NCI-H1092 (cell line): ENCODE results near the gene CTDSP2.
A peak's percentile ranks its signal among the peaks of the same experiment; 100 is the strongest.
"Not testable (repeated sequence)": the region's sequence is repeated elsewhere in the genome, so short reads cannot be mapped to it uniquely, and the experiment has no call there.

ENCODE experiments used
- DNase-seq: peaks from one replicate; lab custom pipeline; 2025; lab: John Stamatoyannopoulos, UW

Gene CTDSP2

DNA sequence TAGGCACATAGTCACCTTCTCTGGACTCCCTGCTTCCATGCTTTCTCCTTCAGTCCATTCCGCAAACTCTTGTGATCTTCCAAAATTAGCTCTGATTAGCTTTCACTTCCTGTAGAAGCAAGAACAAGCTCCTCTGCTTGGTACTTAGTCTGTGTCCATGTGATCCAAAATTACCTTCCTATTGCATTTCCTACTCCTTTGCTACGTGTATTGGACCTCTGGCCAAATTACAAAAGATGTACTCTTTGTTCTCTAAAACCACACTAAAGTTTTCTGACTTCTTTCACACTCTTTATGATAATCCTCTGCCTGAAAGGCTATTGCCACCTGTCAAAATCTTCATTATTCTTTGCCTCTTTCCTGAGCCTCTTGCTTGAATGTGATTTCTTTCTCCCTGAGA is 64.7 kb downstream of the CTDSP2 start:
- no peak for DNase-seq

DNA sequence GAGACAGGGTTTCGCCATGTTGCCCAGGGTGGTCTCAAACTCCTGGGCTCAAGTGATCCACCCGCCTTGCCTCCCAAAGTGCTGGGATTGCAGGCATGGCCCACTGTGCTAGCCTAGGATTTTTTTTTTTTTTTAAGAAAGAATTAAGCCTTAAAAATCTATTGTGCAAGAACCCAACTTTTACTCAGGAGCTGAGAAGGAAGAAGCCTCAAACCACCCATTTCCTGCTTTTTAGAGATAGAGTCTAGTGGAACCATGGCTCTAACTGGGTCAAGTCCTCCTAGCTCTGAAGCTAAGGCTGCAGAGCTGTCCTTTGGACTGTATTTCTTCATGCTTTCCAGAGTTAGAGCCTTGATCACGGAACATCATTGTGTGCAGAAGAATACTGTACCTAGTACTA is 65.3 kb downstream of the CTDSP2 start:
- no peak for DNase-seq

DNA sequence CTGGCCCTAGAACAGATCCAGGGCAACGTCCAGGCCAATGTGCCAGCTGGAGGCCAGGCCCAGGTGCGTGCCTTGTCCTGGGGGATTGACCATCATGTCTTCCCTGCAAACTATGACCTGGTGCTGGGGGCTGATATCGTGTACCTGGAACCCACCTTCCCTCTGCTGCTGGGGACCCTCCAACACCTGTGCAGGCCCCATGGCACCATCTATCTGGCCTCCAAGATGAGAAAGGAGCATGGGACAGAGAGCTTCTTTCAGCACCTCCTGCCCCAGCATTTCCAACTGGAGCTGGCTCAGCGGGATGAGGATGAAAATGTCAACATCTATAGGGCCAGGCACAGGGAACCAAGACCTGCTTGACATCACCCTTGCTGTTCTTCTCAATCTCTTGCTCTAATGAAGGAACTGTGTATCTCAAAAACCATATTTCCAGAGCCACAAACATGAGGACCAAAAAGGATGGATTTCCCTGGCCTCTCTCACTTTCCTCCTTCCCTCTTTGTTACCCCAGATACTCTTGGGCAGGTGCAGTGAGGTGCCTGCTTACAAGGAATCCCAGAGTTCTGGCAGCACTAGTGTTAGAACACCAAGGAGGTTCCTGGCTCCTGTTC is 66.1 kb downstream of the CTDSP2 start:
- no peak for DNase-seq

DNA sequence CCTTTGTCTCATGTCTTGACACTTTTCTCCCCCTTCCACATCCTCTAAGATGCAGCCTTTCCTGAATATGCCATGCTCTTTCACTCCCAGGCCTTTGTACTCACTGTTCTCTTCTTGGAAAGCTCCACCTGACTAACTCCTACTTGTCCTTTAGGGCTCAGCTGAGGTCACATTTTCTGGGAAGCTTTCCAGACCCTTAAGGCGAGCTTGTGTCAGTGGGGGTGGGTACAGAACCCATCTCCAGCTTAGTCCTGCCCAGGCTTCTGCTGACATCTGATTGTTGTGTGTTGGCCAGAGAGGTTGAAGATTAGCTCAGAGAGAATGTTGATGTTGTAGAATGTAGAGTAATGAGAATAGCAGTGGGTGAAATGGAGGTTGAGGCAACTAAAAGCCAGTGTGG is 66.8 kb downstream of the CTDSP2 start:
- no peak for DNase-seq

DNA sequence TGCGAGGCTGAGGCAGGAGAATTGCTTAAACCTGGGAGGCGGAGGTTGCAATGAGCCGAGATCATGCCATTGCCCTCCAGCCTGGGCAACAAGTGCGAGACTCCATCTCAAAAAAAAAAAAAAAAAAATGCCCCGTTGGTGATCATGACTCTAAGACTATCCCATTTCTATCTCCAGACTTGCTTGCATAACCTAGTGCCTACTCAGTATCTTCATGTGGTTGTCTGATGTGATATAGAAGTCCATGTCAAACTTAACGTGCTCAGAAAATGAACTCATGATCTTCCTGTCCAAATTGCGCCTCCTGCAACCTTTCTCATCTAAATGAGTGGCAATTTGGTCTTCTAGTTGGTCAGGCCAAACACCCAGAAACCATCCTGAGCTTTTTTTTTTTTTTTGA is 68.6 kb downstream of the CTDSP2 start:
- DNase-seq: no peak

DNA sequence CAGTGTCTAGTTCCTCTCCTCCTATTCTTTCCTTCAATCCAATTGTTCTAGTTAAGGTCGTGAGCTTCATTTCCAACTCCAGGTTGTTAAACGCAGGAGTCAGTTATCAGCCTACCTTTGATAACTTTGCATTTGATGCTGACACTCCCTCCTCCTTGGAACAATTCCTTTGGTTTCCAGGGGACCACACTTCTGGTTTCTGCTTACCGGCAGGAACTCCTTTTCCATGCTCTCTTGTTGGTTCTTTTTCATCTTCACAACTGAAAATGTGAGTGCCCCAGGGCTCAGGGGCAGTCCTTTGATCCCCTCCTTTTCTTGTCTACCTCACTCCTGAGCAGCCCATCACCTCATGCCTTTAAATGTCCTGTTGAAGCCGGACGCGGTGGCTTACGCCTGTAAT is 69.2 kb downstream of the CTDSP2 start:
- no peak for DNase-seq

DNA sequence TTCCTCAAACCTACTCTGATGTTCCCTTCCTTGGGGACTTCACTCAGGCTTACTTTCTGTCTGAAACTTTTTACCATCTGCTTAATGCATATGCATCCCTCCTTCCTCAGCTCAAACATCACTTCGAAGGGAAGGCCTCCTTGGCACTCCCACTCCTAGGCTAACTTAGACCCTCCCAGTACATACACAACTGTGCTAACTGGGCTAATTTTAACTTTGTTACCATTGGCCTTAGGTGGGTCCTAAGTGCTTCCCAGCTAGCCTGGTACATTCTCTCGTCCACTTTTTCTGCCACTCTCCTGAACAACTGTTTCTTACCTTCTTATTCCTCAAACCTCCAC is 70.3 kb downstream of the CTDSP2 start:
- no peak for DNase-seq

DNA sequence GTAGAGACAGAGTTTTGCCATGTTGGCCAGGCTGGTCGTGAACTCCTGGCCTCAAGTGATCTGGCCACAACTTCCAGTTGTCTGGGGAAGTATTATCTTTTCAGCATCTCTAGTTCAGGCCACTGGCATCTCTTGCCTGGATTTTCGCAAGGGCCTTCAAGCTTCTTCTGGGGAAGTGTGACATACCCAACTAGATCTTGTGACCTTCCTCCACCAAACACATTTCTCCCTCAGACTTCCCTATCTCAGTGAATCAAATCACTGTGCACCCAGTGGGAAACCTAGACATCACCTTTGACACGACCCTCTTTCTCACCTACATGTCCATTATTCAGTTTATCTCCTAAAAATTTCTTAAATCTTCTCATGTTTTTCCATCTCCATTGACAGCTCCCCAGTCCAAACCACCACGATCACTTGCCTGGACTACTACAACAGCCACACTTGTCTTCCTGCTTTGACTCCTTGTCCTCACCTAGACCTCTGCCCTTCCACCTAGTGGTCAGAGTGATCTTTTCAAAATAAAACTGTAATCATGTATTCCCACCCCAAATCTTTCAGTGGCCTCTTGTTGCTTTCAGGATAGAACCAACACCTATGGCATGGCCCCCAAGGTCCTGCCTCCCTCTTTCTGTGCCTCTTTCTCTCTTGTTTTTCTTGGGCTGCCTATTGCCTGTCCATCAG is 70.8 kb downstream of the CTDSP2 start:
- no peak for DNase-seq

DNA sequence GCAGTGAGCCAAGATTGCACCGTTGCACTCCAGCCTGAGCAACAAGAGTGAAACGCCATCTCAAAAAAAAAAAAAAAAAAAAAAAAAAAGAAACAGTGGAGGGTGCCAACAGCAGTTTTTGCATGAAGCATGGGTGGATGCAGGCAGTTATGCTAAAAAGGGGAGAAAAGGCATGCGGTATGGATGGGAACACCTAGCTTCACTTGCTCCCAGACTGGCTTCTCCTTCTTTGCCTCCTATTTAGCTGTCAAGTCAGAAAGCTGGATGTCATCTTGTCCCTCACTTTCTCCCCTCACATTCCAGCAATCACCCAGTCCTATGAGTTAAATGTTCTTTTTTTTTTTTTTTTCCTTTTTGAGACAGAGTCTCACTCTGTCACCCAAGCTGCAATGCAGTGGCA is 71.5 kb downstream of the CTDSP2 start:
- no peak for DNase-seq

DNA sequence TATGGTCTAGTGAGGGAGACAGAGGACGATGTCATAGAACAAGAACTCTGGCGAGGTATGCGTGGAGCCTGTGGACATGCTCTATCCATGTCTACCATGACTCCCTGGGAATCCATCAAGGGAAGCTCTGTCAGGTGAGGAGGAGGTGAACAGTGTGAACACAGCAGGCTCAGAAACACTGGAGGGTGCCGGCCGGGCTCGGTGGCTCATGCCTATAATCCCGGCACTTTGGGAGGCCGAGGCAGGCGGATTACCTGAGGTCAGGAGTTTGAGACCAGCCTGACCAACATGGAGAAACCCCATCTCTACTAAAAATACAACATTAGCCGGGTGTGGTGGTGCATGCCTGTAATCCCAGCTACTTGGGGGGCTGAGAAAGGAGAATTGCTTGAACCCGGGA is 71.9 kb downstream of the CTDSP2 start:
- DNase-seq: not testable (repeated sequence)

DNA sequence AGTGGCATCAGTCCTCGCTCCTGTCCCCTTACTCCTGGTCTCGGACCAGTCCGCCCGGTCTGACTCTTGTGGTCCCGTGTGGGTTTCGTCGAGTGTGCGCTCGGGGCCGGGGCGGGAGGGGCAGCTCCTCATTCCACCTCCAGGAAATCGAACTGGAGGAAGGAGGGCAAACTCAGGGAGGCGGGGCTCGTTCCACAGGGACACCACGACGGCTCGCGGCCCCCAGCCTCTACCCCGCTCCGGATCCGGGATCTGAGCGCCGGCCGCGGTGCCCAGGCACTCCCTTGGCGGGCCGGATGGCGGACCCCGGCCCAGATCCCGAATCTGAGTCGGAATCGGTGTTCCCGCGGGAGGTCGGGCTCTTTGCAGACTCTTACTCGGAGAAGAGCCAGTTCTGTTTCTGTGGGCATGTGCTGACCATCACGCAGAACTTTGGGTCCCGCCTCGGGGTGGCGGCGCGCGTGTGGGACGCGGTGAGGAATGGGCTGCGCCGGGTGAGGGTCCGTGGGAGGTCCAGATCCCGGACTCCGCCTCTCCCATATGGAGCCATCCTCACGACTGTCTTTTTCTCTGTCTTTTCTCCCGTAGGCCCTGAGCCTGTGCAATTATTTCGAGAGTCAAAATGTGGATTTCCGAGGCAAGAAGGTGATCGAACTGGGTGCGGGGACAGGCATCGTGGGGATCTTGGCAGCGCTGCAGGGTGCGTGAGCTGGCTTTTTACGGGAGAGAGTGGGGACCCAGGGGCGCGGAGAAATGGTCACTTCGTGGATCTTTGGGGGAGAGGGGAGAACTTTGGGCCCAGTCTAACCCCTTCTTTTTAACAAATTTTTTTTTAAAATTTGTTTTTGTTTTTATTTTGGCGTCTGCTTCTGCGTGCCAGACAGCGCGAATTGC is 73.9 kb downstream of the CTDSP2 start, which contains the start of gene EEF1AKMT3:
Gene EEF1AKMT3, plus strand, starts transcription at position 186 of the 894 bp plus-strand sequence. Its CDS starts 111 bp downstream, at position 297.
- DNase-seq: no peak

DNA sequence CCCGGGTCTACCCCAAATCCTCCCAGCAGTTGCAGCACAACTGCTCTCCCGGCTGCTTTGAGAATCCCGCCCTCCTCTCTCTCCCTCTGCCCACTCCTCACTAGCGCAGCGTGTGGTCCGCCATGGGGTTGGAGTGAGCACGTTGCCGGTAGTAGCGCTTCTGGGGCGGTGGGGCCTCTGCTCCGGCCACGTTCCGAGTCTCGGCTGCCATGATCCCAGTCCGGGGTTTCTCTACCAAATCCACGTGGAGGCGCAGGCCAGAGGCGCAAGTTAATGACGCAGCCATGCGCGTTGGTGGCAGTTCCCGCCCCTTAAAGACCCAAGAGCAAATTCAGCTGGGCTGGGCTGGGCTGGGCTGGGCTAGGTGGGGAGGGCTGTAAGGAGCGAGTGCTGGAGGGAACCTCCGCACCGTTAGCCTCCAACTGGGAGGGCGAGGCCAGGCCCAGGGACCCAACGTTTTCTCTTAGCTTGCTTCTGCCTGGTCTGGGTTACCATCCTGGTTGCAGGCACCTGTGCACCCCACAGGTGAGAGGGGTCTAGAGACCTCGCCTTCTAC is 74.6 kb downstream of the CTDSP2 start, which contains the start of gene METTL1:
Gene METTL1, minus strand, starts transcription at position 233 of the 556 bp plus-strand sequence. Its CDS starts 22 bp downstream, at position 211.
- peak; percentile 82 for DNase-seq

DNA sequence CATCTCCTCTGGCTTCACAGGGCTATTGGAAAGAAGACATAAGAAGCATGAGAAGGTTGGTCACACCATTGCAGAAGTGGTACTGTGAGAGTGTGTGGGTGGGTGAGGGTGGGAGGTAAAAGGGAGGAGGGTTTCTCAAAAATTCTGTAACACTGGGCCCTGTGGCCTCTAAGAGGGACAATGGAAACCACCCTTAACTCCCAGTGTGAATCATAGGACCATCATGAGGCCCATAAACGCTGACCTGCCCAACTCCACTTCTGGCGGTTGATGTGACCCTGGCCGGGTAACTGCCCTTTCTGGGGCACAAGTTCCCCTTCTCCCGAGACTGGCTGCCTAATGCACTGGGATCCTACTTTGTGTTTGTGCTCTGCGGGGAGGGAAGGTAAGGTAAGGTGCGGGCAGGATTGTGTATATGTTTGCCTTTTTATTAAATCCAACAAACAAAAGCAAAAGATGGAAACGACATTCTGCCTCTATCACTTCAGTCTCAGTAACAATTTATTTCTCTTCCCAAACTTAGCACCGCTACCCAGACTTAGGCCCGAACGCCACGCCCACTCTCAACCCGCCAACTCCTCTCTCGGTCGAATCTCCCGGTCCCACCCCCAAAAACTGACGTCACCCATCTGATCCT is 75.2 kb downstream of the CTDSP2 start:
- peak; percentile 60 for DNase-seq

DNA sequence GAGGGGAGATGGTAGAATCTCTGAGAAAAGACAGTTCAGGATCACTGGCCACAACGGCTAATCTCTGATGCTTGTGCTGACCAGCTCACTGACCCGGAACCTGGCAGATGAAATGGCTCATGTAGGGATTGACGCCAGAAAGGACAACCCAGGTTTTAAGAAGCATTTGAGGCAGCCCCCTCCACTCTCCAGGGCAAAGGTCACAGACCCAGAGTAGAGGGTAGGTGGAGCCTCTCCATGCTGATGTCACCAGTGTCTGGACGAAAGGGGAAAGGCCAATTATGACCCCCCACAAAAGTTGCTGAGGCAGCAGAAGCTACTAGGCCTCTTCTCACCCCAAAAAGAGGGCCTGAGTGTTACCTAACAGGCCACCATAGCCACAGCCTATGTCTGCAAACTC is 75.8 kb downstream of the CTDSP2 start:
- DNase-seq: no peak
